GM19438 (cell line): ENCODE data around the gene CA7.
"Not testable (repeated sequence)": the region's sequence is repeated elsewhere in the genome, so short reads cannot be mapped to it uniquely, and the experiment has no call there.

Source experiments
- ATAC-seq: cut with Tn5 transposase; IDR thresholded peaks from one replicate; pipeline ENCODE4 v1.9.1; 2021; ENCODE audit warnings: low read depth; ENCODE audit not compliant: unreplicated experiment

The CA7 gene

DNA sequence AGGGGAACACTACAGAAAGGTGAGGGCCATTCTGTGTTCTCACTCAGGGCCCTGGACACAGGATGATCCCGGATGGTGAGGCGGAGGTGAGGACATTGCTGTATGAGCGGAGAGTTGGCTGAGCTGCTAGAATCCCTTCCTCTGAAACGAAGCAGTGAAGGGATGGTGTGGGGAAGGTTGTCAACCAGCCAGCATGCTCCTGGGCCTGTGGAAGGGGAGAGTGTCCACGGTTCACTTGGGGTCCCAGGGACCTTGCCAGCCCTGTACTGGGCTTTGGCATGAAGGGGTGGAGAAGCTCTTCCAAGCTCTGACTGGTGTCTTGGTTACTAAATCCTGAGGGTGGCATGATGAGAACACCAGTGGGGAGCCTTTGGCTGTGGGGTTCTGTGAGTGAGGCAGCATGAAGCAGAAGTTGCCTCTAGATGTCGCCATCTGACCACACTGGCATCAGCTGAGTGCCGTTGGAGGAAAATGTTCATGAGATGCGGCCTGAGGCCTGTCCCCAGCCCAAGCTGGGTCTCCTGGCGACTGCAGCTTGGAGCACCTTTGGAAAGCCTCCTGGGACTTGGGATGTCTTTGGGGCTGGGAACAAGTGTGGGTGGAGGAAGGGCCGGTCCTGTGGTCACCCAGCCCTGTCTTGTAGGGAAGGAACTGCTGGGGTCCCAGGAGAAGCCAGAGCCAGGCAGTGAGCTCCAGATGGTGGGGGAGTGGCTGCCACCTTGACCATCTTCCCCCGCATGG is 50.9 kb downstream of the CA7 start:
- ATAC-seq = no peak

GRCh38 chr16:66895689-66895979 is 51.4 kb downstream of the CA7 start:
- no peak for ATAC-seq

- no peak for ATAC-seq
Measured at GRCh38 chr16:66895999-66896398, 51.8 kb downstream of the CA7 start.

DNA sequence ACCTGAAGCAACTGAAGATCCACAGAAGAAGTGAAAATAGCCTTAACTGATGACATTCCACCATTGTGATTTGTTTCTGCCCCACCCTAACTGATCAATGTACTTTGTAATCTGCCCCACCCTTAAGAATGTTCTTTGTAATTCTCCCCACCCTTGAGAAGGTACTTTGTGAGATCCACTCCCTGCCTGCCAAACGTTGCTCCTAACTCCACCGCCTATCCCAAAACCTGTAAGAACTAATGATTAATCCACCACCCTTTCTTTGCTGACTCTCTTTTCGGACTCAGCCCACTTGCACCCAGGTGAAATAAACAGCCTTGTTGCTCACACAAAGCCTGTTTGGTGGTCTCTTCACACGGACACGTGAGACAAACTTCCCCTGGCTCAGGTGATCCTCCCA is 52.5 kb downstream of the CA7 start:
- ATAC-seq = not testable (repeated sequence)

GRCh38 chr16:66898207-66898606 is 54.0 kb downstream of the CA7 start:
- no peak for ATAC-seq

GRCh38 chr16:66898933-66899309 is 54.7 kb downstream of the CA7 start:
- ATAC-seq = no peak

- ATAC-seq = no peak
Measured at GRCh38 chr16:66899310-66899944, 55.2 kb downstream of the CA7 start.

DNA sequence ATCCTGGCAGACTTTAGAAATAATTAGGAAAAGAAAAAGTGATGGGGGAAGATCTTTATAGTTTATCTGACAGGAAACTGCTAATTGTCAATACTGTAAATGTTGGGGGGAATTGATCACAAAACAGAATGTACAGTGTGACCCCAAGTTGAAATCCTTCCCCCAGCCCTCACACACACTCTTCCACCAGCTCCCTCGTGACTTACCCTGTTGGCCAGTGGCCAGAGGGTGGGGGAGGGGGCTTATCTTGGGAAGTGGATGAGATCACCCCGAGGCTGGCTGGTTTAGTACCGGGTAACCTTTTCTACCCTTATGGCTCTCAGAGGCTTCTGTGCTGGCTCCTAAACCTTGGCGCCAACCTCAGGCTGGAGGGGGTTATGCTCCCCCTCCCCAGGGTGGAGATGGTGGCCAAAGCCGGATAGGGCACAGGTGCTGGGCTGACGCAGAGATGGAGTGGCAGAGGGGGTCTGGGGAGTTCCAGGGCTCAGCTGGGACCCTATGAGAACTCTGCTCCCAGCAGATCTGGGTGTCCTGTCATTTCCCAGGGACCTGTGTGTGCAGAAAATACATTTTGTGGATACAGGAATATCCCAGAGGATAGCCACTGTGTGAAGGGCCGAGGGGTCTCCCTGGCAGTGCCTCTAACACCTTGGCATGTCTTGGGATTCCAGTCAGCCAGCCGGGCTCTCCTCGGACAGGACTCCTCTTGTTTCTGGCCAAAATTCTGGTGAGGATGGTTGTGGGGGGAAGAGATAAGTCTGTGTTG is 55.9 kb downstream of the CA7 start:
- ATAC-seq = no peak

GRCh38 chr16:66900721-66901441 is 56.7 kb downstream of the CA7 start:
- no peak for ATAC-seq

GRCh38 chr16:66901626-66902025 is 57.4 kb downstream of the CA7 start:
- ATAC-seq = no peak

- ATAC-seq = no peak
Measured at GRCh38 chr16:66902648-66903543, 58.7 kb downstream of the CA7 start.
